ENCODE results near the gene ZSCAN30.

The ZSCAN30 gene

DNA sequence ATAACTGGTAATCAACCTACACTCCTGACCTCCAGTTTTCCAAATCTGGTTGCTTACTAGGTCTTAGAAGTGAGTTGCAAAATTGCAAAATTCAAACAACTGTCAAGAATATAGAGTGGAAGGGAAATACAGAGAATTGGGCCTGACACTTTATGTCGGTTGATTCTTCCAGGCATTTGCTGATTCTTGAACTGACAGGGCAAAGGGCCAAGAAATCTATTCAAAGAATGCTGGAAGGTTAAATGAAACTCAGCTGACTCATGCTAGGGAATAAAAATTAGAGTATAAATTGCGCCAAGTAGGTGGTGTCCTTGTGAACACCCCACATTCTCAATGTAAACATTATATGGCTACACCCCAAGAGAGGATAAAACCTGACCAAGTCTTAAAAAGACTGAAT, 21.5 kb upstream of the ZSCAN30 start:
- TF ChIP-seq MYC (IDR thresholded peaks at IDR 0.05; ENCODE audit: low read depth, low read length) (no peak), POLR2A (IDR thresholded peaks at IDR 0.05; ENCODE audit: extremely low read depth, insufficient read length) (no peak)
- TF ChIP-seq, protein P1, sequence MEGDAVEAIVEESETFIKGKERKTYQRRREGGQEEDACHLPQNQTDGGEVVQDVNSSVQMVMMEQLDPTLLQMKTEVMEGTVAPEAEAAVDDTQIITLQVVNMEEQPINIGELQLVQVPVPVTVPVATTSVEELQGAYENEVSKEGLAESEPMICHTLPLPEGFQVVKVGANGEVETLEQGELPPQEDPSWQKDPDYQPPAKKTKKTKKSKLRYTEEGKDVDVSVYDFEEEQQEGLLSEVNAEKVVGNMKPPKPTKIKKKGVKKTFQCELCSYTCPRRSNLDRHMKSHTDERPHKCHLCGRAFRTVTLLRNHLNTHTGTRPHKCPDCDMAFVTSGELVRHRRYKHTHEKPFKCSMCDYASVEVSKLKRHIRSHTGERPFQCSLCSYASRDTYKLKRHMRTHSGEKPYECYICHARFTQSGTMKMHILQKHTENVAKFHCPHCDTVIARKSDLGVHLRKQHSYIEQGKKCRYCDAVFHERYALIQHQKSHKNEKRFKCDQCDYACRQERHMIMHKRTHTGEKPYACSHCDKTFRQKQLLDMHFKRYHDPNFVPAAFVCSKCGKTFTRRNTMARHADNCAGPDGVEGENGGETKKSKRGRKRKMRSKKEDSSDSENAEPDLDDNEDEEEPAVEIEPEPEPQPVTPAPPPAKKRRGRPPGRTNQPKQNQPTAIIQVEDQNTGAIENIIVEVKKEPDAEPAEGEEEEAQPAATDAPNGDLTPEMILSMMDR (IDR thresholded peaks at IDR 0.05; ENCODE audit: low read depth, low read length), result no peak
- TF ChIP-seq, protein P2, sequence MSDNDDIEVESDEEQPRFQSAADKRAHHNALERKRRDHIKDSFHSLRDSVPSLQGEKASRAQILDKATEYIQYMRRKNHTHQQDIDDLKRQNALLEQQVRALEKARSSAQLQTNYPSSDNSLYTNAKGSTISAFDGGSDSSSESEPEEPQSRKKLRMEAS (IDR thresholded peaks at IDR 0.05; ENCODE audit: low read depth, low read length), result no peak
- no peak overlapping the region for H3K4me3 ChIP-seq (ENCODE audit: low read depth, low read length)
- no peak for DNase-seq (ENCODE audit: low read depth)

DNA sequence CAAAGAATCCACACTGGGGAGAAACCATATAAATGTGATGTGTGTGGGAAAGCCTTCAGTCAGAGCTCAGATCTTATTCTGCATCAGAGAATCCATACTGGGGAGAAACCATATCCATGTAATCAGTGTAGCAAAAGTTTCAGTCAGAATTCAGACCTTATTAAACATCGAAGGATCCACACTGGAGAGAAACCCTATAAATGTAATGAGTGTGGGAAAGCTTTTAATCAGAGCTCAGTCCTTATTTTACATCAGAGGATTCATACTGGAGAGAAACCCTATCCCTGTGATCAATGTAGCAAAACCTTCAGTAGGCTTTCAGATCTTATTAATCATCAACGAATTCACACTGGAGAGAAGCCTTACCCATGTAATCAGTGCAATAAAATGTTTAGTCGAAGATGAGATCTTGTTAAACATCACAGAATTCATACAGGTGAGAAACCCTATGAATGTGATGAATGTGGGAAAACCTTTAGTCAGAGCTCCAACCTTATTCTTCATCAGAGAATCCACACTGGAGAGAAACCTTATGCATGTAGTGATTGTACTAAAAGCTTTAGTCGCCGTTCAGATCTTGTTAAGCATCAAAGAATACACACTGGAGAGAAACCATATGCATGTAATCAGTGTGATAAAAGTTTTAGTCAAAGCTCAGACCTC, 16.7 kb upstream of the ZSCAN30 start:
- no peak for DNase-seq (ENCODE audit: low read depth)

GRCh38 chr18:35303610-35304009, 13.6 kb upstream of the ZSCAN30 start:
- TF ChIP-seq, protein P2 (IDR thresholded peaks at IDR 0.05; ENCODE audit: low read depth, low read length), result no peak
- TF ChIP-seq MYC (IDR thresholded peaks at IDR 0.05; ENCODE audit: low read depth, low read length) (no peak), POLR2A (IDR thresholded peaks at IDR 0.05; ENCODE audit: extremely low read depth, insufficient read length) (no peak)
- TF ChIP-seq, protein P1 (IDR thresholded peaks at IDR 0.05; ENCODE audit: low read depth, low read length), result no peak
- DNase-seq (ENCODE audit: low read depth), result no peak
- no peak overlapping the region for H3K4me3 ChIP-seq (ENCODE audit: low read depth, low read length)

More for the DNA sequence above, 16.7 kb upstream of the ZSCAN30 start:
- TF ChIP-seq MYC (IDR thresholded peaks at IDR 0.05; ENCODE audit: low read depth, low read length), result no peak
- TF ChIP-seq, protein P1 (IDR thresholded peaks at IDR 0.05; ENCODE audit: low read depth, low read length), result no peak
- TF ChIP-seq, protein P2 (IDR thresholded peaks at IDR 0.05; ENCODE audit: low read depth, low read length), result no peak
- TF ChIP-seq POLR2A (IDR thresholded peaks at IDR 0.05; ENCODE audit: extremely low read depth, insufficient read length), result no peak
- no peak overlapping the region for H3K4me3 ChIP-seq (ENCODE audit: low read depth, low read length)

- TF ChIP-seq MYC (IDR thresholded peaks at IDR 0.05; ENCODE audit: low read depth, low read length) (no peak), POLR2A (IDR thresholded peaks at IDR 0.05; ENCODE audit: extremely low read depth, insufficient read length) (no peak)
- TF ChIP-seq, protein P2 (IDR thresholded peaks at IDR 0.05; ENCODE audit: low read depth, low read length), result no peak
- TF ChIP-seq, protein P1 (IDR thresholded peaks at IDR 0.05; ENCODE audit: low read depth, low read length), result no peak
- no peak for DNase-seq (ENCODE audit: low read depth)
- no peak overlapping the region for H3K4me3 ChIP-seq (ENCODE audit: low read depth, low read length)
Observed at GRCh38 chr18:35296060-35296459, 6.0 kb upstream of the ZSCAN30 start.

DNA sequence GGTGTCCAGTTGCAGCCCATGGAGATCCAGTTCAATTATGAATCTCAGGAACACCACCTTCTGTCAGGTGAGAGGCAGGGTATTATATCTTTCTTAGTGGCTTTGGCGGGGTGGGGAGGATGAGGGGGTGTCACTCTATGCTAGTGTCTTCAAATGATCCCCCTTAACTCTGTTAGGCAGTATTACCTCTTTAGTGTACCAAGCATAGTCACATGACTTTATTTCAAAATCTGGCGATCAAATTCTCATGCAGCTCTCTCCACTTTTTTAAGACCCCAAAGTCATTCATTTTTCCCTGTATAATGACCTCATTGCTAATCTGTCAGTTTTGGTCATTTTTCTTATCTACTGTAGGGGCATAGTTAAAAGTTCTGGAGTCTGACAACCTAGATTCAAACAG, 1.1 kb upstream of the ZSCAN30 start:
- H3K4me3 ChIP-seq (ENCODE audit: low read depth, low read length), result peak overlapping the region; percentile 75
- no peak for DNase-seq (ENCODE audit: low read depth)
- TF ChIP-seq, protein P1 (IDR thresholded peaks at IDR 0.05; ENCODE audit: low read depth, low read length), result no peak
- TF ChIP-seq MYC (IDR thresholded peaks at IDR 0.05; ENCODE audit: low read depth, low read length) (no peak), POLR2A (IDR thresholded peaks at IDR 0.05; ENCODE audit: extremely low read depth, insufficient read length) (no peak)
- TF ChIP-seq, protein P2 (IDR thresholded peaks at IDR 0.05; ENCODE audit: low read depth, low read length), result no peak
